ENCODE results near the gene MIS12.

MIS12 gene

GRCh38 chr17:5481451-5481850 lies 4.9 kb upstream of the MIS12 start:
- peaks cover 62% of the 10 kb centered on the region for H3K36me3 ChIP-seq (ENCODE audit: insufficient read depth, low read length)
- H3K4me1 ChIP-seq (ENCODE audit: insufficient read depth, low read length, poor library complexity, severe bottlenecking) = peaks cover 29% of the 10 kb centered on the region
- no peaks in the 10 kb centered on the region for H3F3A ChIP-seq (ENCODE audit: low read depth)
- no peak overlapping the region for H3K9ac ChIP-seq (ENCODE audit: low read depth, low read length, poor library complexity, severe bottlenecking)
- H3K79me2 ChIP-seq (ENCODE audit: insufficient read depth, low read length) = peaks cover 74% of the 10 kb centered on the region
- no peak overlapping the region for H3K4me3 ChIP-seq (ENCODE audit: low read length, poor library complexity, severe bottlenecking)
- TF ChIP-seq EZH2phosphoT487 (IDR thresholded peaks at IDR 0.05; ENCODE audit: borderline replicate concordance) = no peak
- TF ChIP-seq CTCF (conservative IDR thresholded peaks at IDR 0.05; ENCODE audit: low read length) = no peak
- no peaks in the 10 kb centered on the region for H3K27me3 ChIP-seq (ENCODE audit: insufficient read depth, low read length, poor library complexity, severe bottlenecking)
- no peak overlapping the region for H2AFZ ChIP-seq (ENCODE audit: low read length)
- no peaks in the 10 kb centered on the region for H3K9me2 ChIP-seq (replicated peaks; ENCODE audit: low read depth, low read length)
- no peak overlapping the region for H3K4me2 ChIP-seq (ENCODE audit: low read depth, low read length, poor library complexity, severe bottlenecking)
- H4K20me1 ChIP-seq (ENCODE audit: insufficient read depth, low read length, poor library complexity, severe bottlenecking) = peaks cover 31% of the 10 kb centered on the region
- no peaks in the 10 kb centered on the region for H3K9me3 ChIP-seq (ENCODE audit: insufficient read depth, low read depth, low read length)

- peaks cover 84% of the 10 kb centered on the region for H3K79me2 ChIP-seq (ENCODE audit: insufficient read depth, low read length)
- peaks cover 44% of the 10 kb centered on the region for H3K36me3 ChIP-seq (ENCODE audit: insufficient read depth, low read length)
These were observed 828 bp upstream of the MIS12 start, which contains the start of gene DERL2 for GRCh38 chr17:5485270-5486205. Gene DERL2, minus strand, starts transcription at chr17:5486178. Its CDS starts 17 bp downstream, at chr17:5486161.

GRCh38 chr17:5488752-5489151 lies 2.4 kb downstream of the MIS12 start:
- no peak overlapping the region for H2AFZ ChIP-seq (ENCODE audit: low read length)
- H3K36me3 ChIP-seq (ENCODE audit: insufficient read depth, low read length) = peaks cover 25% of the 10 kb centered on the region; the same call in 1 of the 2 replicates
- 0 out of 2 replicates have a peak, but pooled peaks cover 3% of the 10 kb centered on the region for H3F3A ChIP-seq (ENCODE audit: low read depth)
- no peaks in the 10 kb centered on the region for H3K9me3 ChIP-seq (ENCODE audit: insufficient read depth, low read depth, low read length)
- no peaks in the 10 kb centered on the region for H3K27me3 ChIP-seq (ENCODE audit: insufficient read depth, low read length, poor library complexity, severe bottlenecking)
- H3K9ac ChIP-seq (ENCODE audit: low read depth, low read length, poor library complexity, severe bottlenecking) = no peak overlapping the region
- H4K20me1 ChIP-seq (ENCODE audit: insufficient read depth, low read length, poor library complexity, severe bottlenecking) = peaks cover 50% of the 10 kb centered on the region
- no peak overlapping the region for H3K4me3 ChIP-seq (ENCODE audit: low read length, poor library complexity, severe bottlenecking)
- H3K79me2 ChIP-seq (ENCODE audit: insufficient read depth, low read length) = peaks cover 56% of the 10 kb centered on the region
- peak overlapping the region; percentile 85 for H3K4me2 ChIP-seq (ENCODE audit: low read depth, low read length, poor library complexity, severe bottlenecking)
- no peak for TF ChIP-seq CTCF (conservative IDR thresholded peaks at IDR 0.05; ENCODE audit: low read length)
- TF ChIP-seq EZH2phosphoT487 (IDR thresholded peaks at IDR 0.05; ENCODE audit: borderline replicate concordance) = no peak
- no peaks in the 10 kb centered on the region for H3K9me2 ChIP-seq (replicated peaks; ENCODE audit: low read depth, low read length)
- H3K4me1 ChIP-seq (ENCODE audit: insufficient read depth, low read length, poor library complexity, severe bottlenecking) = peaks cover 23% of the 10 kb centered on the region

More at GRCh38 chr17:5485270-5486205, 828 bp upstream of the MIS12 start, which contains the start of gene DERL2:
- Histone ChIP-seq H3K9ac (ENCODE audit: low read depth, low read length, poor library complexity, severe bottlenecking) (peak within 1 kb of the TSS; percentile 99), H4K20me1 (ENCODE audit: insufficient read depth, low read length, poor library complexity, severe bottlenecking) (peaks cover 64% of the 10 kb centered on the region), H3K4me3 (ENCODE audit: low read length, poor library complexity, severe bottlenecking) (peak within 1 kb of the TSS; percentile 99), H3K4me1 (ENCODE audit: insufficient read depth, low read length, poor library complexity, severe bottlenecking) (peaks cover 37% of the 10 kb centered on the region), H3K9me3 (ENCODE audit: insufficient read depth, low read depth, low read length) (no peaks in the 10 kb centered on the region), H3K27me3 (ENCODE audit: insufficient read depth, low read length, poor library complexity, severe bottlenecking) (no peaks in the 10 kb centered on the region), H3K9me2 (replicated peaks; ENCODE audit: low read depth, low read length) (no peaks in the 10 kb centered on the region), H3K4me2 (ENCODE audit: low read depth, low read length, poor library complexity, severe bottlenecking) (peak within 1 kb of the TSS; percentile 93), H3F3A (ENCODE audit: low read depth) (0 out of 2 replicates have a peak, but pooled peaks cover 3% of the 10 kb centered on the region), H2AFZ (ENCODE audit: low read length) (peak within 1 kb of the TSS; percentile 91)
- TF ChIP-seq EZH2phosphoT487 (IDR thresholded peaks at IDR 0.05; ENCODE audit: borderline replicate concordance) (no peak), CTCF (conservative IDR thresholded peaks at IDR 0.05; ENCODE audit: low read length) (no peak)

All from Loucy (cell line).